Measurements from ENCODE around the gene SEMA4F. TPM values are rescaled to one million over a fixed set of nuclear protein-coding genes. Genes with fewer than 3 reads are reported as not detected.

The SEMA4F gene
- total RNA-seq, 4 donors from 2014 or later = 3.4 to 8.5 (median 3.6) TPM

DNA sequence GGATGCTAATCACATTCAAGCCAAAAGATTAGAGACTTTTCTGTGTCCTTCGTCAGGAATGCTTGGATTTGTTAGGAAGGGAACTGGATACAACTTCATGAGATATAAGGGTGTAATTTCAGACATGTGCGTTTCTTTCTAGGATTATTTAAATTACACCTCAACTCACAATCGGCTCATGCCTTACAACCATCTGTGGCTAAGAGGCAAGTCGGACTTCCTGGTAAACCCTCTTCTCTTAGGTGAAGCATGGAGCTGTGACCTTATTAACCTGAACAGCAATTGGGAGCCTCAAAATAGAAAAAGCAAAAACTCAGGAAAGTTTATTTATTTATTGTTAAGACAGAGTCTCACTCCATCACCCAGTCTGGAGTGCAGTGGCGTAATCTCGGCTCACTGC, 61.8 kb downstream of the SEMA4F start:
- TF ChIP-seq, protein P1, sequence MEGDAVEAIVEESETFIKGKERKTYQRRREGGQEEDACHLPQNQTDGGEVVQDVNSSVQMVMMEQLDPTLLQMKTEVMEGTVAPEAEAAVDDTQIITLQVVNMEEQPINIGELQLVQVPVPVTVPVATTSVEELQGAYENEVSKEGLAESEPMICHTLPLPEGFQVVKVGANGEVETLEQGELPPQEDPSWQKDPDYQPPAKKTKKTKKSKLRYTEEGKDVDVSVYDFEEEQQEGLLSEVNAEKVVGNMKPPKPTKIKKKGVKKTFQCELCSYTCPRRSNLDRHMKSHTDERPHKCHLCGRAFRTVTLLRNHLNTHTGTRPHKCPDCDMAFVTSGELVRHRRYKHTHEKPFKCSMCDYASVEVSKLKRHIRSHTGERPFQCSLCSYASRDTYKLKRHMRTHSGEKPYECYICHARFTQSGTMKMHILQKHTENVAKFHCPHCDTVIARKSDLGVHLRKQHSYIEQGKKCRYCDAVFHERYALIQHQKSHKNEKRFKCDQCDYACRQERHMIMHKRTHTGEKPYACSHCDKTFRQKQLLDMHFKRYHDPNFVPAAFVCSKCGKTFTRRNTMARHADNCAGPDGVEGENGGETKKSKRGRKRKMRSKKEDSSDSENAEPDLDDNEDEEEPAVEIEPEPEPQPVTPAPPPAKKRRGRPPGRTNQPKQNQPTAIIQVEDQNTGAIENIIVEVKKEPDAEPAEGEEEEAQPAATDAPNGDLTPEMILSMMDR (IDR thresholded peaks at IDR 0.05; ENCODE audit: low read depth) = no peak

DNA sequence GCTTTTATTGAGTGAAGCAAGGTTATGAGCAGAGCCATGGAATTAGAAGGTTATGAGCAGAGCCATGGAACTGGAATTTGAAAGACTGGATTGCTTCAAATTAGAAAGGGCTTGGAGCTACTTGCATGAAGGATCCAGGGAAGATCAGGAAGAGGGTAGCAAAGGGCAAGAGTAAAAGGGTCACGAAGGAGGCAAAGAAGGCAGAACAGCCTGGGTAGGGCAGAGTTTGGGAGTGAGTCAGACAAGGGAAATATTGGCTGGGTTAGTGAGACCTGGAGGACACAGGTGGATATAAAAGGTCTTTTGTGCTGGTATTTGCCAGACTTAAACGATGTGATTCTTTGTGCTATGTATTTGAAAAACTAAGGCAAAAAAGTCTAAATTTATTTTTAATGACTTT, 65.0 kb downstream of the SEMA4F start:
- TF ChIP-seq, protein P1 (IDR thresholded peaks at IDR 0.05; ENCODE audit: low read depth) = no peak

DNA sequence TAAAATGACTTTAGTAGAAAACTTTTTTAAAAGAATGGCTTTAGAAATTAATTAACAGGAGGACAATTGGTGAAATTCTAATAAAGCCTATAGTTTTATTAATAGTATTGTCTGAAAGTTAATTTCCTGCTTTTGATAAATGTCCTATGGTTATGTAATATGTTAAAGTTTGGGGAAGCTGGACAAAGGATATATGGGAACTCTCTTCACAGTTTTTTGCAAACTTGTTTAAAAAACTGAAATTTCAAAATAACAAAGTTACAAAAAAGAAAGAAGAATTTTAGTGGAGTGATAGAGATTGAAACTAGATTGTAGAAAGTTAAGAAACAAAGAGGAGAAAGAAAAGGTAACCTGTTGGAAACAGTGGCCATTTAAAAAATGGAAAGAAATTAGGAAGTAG, 67.3 kb downstream of the SEMA4F start:
- TF ChIP-seq, protein P1 (IDR thresholded peaks at IDR 0.05; ENCODE audit: low read depth) = no peak

DNA sequence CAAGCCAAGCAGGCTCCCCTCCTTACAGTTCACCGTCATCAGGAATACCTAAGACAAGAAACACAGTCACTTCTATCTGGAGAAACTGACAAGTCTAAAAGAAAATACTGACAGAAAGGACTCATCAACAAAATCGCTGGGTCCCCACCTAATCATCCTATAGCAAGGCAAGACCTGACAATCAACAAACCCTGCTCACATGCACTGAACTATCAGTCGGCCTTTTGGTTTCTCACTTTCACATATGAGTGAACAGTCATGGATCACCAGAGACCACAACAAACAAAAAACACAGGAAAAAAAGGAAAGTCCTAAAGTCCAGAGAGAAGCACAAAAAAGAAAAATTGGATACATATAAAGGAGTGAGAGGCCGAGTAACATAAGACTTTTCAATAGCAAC, 70.4 kb downstream of the SEMA4F start:
- TF ChIP-seq, protein P1 (IDR thresholded peaks at IDR 0.05; ENCODE audit: low read depth) = no peak

DNA sequence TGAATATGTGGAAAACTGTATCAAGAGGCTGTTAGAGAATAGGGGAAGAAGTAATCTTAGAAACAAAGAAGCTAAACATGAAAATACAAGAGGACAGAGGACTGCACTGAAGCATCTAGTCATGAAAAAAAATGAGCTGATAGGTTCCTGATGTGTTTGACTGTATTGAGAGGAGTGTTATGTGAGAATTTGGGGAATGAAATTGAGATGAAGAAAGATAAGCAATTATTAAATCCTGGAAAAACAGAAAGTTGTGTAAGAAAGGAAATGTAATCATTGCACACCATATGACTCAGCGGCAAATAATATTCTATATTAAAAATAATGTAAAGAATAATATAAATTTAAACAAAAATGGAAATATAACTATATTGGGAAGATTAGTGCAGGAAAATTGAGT, 71.2 kb downstream of the SEMA4F start:
- TF ChIP-seq, protein P1 (IDR thresholded peaks at IDR 0.05; ENCODE audit: low read depth) = no peak

DNA sequence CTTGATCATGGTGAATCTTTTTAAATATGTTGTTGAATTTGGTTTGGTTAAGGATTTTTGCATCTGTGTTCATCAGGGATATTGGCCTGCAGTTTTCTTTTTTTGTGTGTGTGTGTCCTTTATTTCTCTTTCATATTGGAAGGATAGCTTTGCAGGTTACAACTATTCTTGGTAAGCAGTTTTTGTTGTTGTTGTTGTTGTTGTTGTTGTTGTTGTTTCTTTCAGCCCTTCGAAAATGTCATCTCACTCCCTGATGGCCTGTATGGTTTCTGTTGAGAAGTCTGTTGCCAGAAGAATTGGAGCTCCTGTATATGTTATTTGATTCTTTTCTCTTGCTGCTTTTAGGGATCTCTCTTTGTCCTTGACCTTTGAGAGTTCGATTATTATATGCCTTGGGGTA, 74.8 kb downstream of the SEMA4F start:
- TF ChIP-seq, protein P1 (IDR thresholded peaks at IDR 0.05; ENCODE audit: low read depth) = no peak

DNA sequence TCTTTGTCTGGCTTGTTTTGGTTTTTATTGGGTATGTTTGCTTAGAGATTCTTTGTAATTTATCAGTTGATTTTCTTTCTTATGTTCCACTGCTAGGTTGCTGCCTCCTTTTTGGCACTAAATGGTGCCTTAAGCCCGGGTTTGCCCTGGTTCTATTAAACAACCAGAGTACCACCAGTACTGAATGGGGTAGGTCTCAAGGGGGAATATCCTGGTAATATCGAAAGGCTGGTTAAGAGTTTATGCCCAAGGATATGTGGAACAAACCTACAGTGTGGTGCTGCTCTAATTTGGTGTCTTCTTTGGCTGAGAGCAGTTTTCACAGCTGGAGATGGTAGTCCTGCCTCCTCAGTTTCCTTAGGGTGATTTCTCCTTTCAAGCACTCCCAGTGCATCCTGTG, 76.5 kb downstream of the SEMA4F start:
- TF ChIP-seq, protein P1 (IDR thresholded peaks at IDR 0.05; ENCODE audit: low read depth) = no peak

Other genes starting within 250 kb of the SEMA4F start
- 1 to 10 TPM in 1 of 4 donors, under 1 TPM in 1, not detected in 2; 0.88 to 1.4 TPM for gene C2orf81, start 232.6 kb upstream of the SEMA4F start, total RNA-seq
- 1 to 10 TPM; 2.1 to 8.1 (median 5.8) TPM for gene WDR54, start 232.5 kb upstream of the SEMA4F start, total RNA-seq
- gene RTKN, start 212.3 kb upstream of the SEMA4F start, total RNA-seq = 10 to 100 TPM in 1 of 4 donors, 1 to 10 TPM in 3; 1.8 to 11.2 (median 8.2) TPM
- gene INO80B, start 199.2 kb upstream of the SEMA4F start, total RNA-seq = 10 to 100 TPM in 2 of 4 donors, 1 to 10 TPM in 1, under 1 TPM in 1; 0.65 to 29.4 (median 12.4) TPM
- 10 to 100 TPM; 18.9 to 55.3 (median 47.8) TPM for gene WBP1, start 195.8 kb upstream of the SEMA4F start, total RNA-seq
- 10 to 100 TPM; 16.5 to 41.3 (median 29.0) TPM for gene MOGS, start 188.9 kb upstream of the SEMA4F start, total RNA-seq
- gene MRPL53, start 181.6 kb upstream of the SEMA4F start, total RNA-seq = 10 to 100 TPM; 31.3 to 41.8 (median 33.5) TPM
- gene CCDC142, start 171.2 kb upstream of the SEMA4F start, total RNA-seq = 10 to 100 TPM; 10.4 to 30.0 (median 16.8) TPM
- gene TTC31, start 171.2 kb upstream of the SEMA4F start, total RNA-seq = 10 to 100 TPM; 13.0 to 34.9 (median 25.5) TPM
- 1 to 10 TPM in 3 of 4 donors, not detected in 1; 2.9 to 4.4 (median 4.1) TPM for gene LBX2, start 154.6 kb upstream of the SEMA4F start, total RNA-seq
- gene PCGF1, start 146.6 kb upstream of the SEMA4F start, total RNA-seq = 10 to 100 TPM in 2 of 4 donors, 1 to 10 TPM in 2; 6.4 to 17.8 (median 10.8) TPM
- not detected for gene TLX2, start 139.8 kb upstream of the SEMA4F start, total RNA-seq
- not detected for gene DQX1, start 128.0 kb upstream of the SEMA4F start, total RNA-seq
- 100 to 1,000 TPM in 3 of 4 donors, 10 to 100 TPM in 1; 96.9 to 109 (median 102) TPM for gene AUP1, start 124.5 kb upstream of the SEMA4F start, total RNA-seq
- gene HTRA2, start 124.3 kb upstream of the SEMA4F start, total RNA-seq = 10 to 100 TPM; 15.2 to 43.8 (median 42.9) TPM
- gene LOXL3, start 100.3 kb upstream of the SEMA4F start, total RNA-seq = 10 to 100 TPM in 2 of 4 donors, 1 to 10 TPM in 2; 5.2 to 22.4 (median 9.2) TPM
- gene DOK1, start 99.5 kb upstream of the SEMA4F start, total RNA-seq = 10 to 100 TPM; 11.1 to 50.2 (median 42.7) TPM
- 1 to 10 TPM in 3 of 4 donors, under 1 TPM in 1; 0.33 to 3.9 (median 2.0) TPM for gene M1AP, start 5.9 kb upstream of the SEMA4F start, total RNA-seq
- 100 to 1,000 TPM in 1 of 4 donors, 10 to 100 TPM in 3; 23.5 to 197 (median 27.3) TPM for gene HK2, start 179.9 kb downstream of the SEMA4F start, total RNA-seq

Measured in subcutaneous adipose tissue (tissue), 4 donors.